Fibroblast of lung (primary cell): ENCODE data around the gene SRRM5.

ENCODE experiments used
- EZH2 ChIP-seq: IDR thresholded peaks from 2 replicates; pipeline ENCODE4 v1.5.1; 2012; ENCODE audit warnings: low read length, control low read depth, mild to moderate bottlenecking; ENCODE audit errors: missing control alignments
- TF ChIP-seq, protein P1 (sequence below), 2 donors: IDR thresholded peaks in 1 of 2; conservative IDR thresholded peaks in 1 of 2; 1 replicate in 1 of 2; 2 replicates in 1 of 2; pipeline ENCODE4 v1.5.1; 2011 to 2012; ENCODE audit warnings: low read length in 2 of 2, control low read depth in 1 of 2, inconsistent platforms in 1 of 2, low read depth in 1 of 2, mild to moderate bottlenecking in 1 of 2

DNA sequence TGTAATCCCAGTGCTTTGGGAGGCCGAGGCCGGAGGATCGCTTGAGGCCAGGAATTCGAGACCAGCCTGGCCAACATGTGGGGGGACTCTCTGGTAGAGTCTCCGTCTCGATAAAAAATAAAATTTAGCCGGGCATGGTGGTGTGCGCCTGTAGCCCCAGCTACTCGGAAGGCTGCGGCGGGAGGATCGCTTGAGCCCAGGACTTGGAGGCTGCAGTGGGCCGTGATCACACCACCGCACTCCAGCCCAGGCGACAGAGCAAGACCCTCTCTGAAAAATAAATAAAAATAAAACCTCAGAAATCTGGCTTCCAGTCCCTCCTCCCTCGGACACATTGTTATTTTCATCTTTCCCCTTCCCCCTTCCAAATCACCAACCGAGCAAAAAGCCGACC is 16.3 kb upstream of the SRRM5 start:
- TF ChIP-seq EZH2: no peak
- TF ChIP-seq, protein P1, sequence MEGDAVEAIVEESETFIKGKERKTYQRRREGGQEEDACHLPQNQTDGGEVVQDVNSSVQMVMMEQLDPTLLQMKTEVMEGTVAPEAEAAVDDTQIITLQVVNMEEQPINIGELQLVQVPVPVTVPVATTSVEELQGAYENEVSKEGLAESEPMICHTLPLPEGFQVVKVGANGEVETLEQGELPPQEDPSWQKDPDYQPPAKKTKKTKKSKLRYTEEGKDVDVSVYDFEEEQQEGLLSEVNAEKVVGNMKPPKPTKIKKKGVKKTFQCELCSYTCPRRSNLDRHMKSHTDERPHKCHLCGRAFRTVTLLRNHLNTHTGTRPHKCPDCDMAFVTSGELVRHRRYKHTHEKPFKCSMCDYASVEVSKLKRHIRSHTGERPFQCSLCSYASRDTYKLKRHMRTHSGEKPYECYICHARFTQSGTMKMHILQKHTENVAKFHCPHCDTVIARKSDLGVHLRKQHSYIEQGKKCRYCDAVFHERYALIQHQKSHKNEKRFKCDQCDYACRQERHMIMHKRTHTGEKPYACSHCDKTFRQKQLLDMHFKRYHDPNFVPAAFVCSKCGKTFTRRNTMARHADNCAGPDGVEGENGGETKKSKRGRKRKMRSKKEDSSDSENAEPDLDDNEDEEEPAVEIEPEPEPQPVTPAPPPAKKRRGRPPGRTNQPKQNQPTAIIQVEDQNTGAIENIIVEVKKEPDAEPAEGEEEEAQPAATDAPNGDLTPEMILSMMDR (conservative IDR thresholded peaks at IDR 0.05 in 1 of 2, IDR thresholded peaks at IDR 0.05 in 1 of 2; ENCODE audit: low read depth in 1 of 2, low read length in 2 of 2): no peak
